ENCODE measurements around the gene PLXNA4. TPM values are rescaled to one million over a fixed set of nuclear protein-coding genes. Genes with fewer than 3 reads are reported as not detected.

PLXNA4 gene
- total RNA-seq, 1 experiment from 2014 or later: 0.10 TPM

- ATAC-seq: no peak
- no peak for DNase-seq (ENCODE audit: low read depth, low spot score)
- no TSS peak for BruUV-seq (replicated peaks)
- no peak overlapping the region for H3K4me3 ChIP-seq (ENCODE audit: low read depth in 2 of 2, low read length in 2 of 2)
- peaks cover 3% of the 10 kb centered on the region; the same call in 1 of the 2 replicates for H3K27me3 ChIP-seq (ENCODE audit: control insufficient read depth, insufficient read depth, low read length)
- no peaks in the 10 kb centered on the region for H3K36me3 ChIP-seq (ENCODE audit: control insufficient read depth, insufficient read depth, low read length)
- POLR2A ChIA-PET: no interaction called here
- intact Hi-C loops (cut with micrococcal nuclease; ENCODE audit: unreplicated experiment) (no loop called here), in situ Hi-C loops (cut with HindIII; ENCODE audit: low pct_unique_long_range_greater_than_20kb, low sequenced_read_pairs) (no loop called here)
- H3K27ac ChIP-seq (ENCODE audit: low read length): no peak overlapping the region
- H3K9me3 ChIP-seq (ENCODE audit: control insufficient read depth, insufficient read depth, low read depth, low read length): no peaks in the 10 kb centered on the region
- no peaks in the 10 kb centered on the region for H3K4me1 ChIP-seq (ENCODE audit: control insufficient read depth, insufficient read depth, low read length)
- CTCF ChIA-PET: no interaction called here
- TF ChIP-seq REST (IDR thresholded peaks at IDR 0.05; ENCODE audit: insufficient read depth in 1 of 2, low read depth in 2 of 2, low read length in 1 of 2): no peak
- no peak for TF ChIP-seq POLR2AphosphoS5 (IDR thresholded peaks at IDR 0.05; ENCODE audit: low read depth, low read length)
- no peak for TF ChIP-seq SIN3A (IDR thresholded peaks at IDR 0.05; ENCODE audit: borderline replicate concordance, insufficient read depth, low read depth, low read length)
- no peak for TF ChIP-seq TCF7L2 (IDR thresholded peaks at IDR 0.05; ENCODE audit: low read depth, low read length)
- TF ChIP-seq CTCF (IDR thresholded peaks at IDR 0.05): no peak
Observed at GRCh38 chr7:132516042-132516840, 60.0 kb downstream of the PLXNA4 start.

GRCh38 chr7:132515181-132515580 lies 61.1 kb downstream of the PLXNA4 start:
- in situ Hi-C loops (cut with HindIII; ENCODE audit: low pct_unique_long_range_greater_than_20kb, low sequenced_read_pairs) (no loop called here), intact Hi-C loops (cut with micrococcal nuclease; ENCODE audit: unreplicated experiment) (no loop called here)
- DNase-seq (ENCODE audit: low read depth, low spot score) (no peak), ATAC-seq (no peak)
- CTCF ChIA-PET: no interaction called here
- Histone ChIP-seq H3K4me3 (ENCODE audit: low read depth in 2 of 2, low read length in 2 of 2) (no peak overlapping the region), H3K9me3 (ENCODE audit: control insufficient read depth, insufficient read depth, low read depth, low read length) (no peaks in the 10 kb centered on the region), H3K4me1 (ENCODE audit: control insufficient read depth, insufficient read depth, low read length) (no peaks in the 10 kb centered on the region), H3K27me3 (ENCODE audit: control insufficient read depth, insufficient read depth, low read length) (peaks cover 3% of the 10 kb centered on the region; the same call in 1 of the 2 replicates), H3K36me3 (ENCODE audit: control insufficient read depth, insufficient read depth, low read length) (no peaks in the 10 kb centered on the region), H3K27ac (ENCODE audit: low read length) (no peak overlapping the region)
- no TSS peak for BruUV-seq (replicated peaks)
- POLR2A ChIA-PET: no interaction called here
- TF ChIP-seq CTCF (IDR thresholded peaks at IDR 0.05): no peak
- no peak for TF ChIP-seq SIN3A (IDR thresholded peaks at IDR 0.05; ENCODE audit: borderline replicate concordance, insufficient read depth, low read depth, low read length)
- TF ChIP-seq REST (IDR thresholded peaks at IDR 0.05; ENCODE audit: insufficient read depth in 1 of 2, low read depth in 2 of 2, low read length in 1 of 2): no peak
- no peak for TF ChIP-seq POLR2AphosphoS5 (IDR thresholded peaks at IDR 0.05; ENCODE audit: low read depth, low read length)
- no peak for TF ChIP-seq TCF7L2 (IDR thresholded peaks at IDR 0.05; ENCODE audit: low read depth, low read length)

Measured in Panc1 (cell line).